Activated CD8-positive, alpha-beta memory T cell treated with anti-CD3 and anti-CD28 coated beads for 36 hours (primary cell): ENCODE measurements around the gene ZMYM4. TPM values are rescaled to one million over a fixed set of nuclear protein-coding genes. Genes with fewer than 3 reads are reported as not detected.
"Not testable (repeated sequence)": the region's sequence is repeated elsewhere in the genome, so short reads cannot be mapped to it uniquely, and the experiment has no call there.

ENCODE experiments used
- CTCF ChIA-PET: fragments of 350-600 bp; sonication (Branson Sonifier 250); formaldehyde crosslinking; loops from one replicate; lab custom pipeline; 2021; ENCODE audit warnings: antibody characterized with exemption; lab: Charles Lee
- POLR2A ChIA-PET: fragments of 350-600 bp; sonication (Branson Sonifier 250); formaldehyde crosslinking; loops from one replicate; lab custom pipeline; 2021; ENCODE audit warnings: antibody characterized with exemption; lab: Charles Lee
- total RNA-seq, 2 experiments: library from RNA; stranded (reverse); gene quantifications; one replicate each; pipeline ENCODE4 v1.2.3, GENCODE V29; 2021

ZMYM4 gene
- total RNA-seq, 2 experiments from 2014 or later = 30.2 to 30.6 TPM

DNA sequence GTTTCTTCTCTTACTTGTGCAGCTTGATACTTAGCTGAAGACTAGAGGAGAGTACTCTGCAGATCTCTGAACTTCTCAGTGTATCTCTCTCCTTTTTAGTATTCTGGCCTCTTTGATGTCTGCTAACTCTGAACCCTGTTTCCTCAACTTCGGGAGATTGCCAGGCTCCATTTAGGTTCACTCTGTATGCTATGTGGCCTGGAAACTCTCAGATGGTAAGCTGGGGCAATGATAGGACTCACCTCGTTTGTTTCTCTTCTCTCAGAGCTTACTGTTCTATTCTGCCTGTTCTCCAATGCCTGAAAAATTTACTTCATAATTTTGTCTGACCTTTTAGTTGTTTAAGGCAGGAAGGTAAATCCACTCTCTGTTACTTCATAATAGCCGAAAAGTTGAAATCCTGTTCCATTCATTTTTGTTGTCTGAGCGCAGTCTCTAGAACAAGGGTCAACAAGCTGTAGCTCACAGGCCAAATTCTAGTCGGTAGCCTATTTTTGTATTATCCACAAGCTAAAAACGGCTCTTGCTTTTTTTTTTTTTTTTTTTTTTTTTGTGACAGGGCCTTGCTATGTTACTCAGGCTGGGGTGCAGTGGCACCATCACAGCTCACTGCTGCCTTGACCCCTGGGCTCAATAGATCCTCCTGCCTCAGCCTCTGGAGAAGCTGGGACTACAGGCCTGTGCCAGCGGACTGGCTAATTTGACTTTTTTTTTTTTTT is 33.3 kb downstream of the ZMYM4 start:
- CTCF ChIA-PET = interaction anchor here (0.7 kb wide), 1 partner anchor 411 kb away, joined by 4 read pairs; no protein-coding TSS in a partner anchor
- POLR2A ChIA-PET = interaction anchor here (0.5 to 0.6 kb wide), 2 partner anchors 123 to 333 kb away, joined by 3 to 5 read pairs; no protein-coding TSS in a partner anchor

DNA sequence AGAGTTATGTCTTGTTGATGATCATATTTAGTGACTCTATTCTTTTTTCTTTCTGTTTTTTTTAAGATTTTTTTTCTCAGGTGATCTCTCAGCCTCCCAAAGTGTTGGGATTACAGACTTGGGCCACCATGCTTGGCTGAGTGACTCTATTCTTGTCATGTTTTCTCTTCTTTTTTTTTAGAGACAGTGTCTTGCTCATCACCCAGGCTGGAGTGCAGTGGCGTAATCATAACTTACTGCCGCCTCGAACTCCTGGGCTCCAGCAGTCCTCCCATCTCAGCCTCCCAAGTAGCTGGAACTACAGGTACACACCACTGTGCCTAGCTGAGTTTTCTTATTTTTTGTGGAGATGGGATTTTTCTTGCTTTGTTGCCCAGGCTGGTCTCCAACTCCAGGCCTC is 36.9 kb downstream of the ZMYM4 start:
- POLR2A ChIA-PET = no interaction called here
- CTCF ChIA-PET = no interaction called here

DNA sequence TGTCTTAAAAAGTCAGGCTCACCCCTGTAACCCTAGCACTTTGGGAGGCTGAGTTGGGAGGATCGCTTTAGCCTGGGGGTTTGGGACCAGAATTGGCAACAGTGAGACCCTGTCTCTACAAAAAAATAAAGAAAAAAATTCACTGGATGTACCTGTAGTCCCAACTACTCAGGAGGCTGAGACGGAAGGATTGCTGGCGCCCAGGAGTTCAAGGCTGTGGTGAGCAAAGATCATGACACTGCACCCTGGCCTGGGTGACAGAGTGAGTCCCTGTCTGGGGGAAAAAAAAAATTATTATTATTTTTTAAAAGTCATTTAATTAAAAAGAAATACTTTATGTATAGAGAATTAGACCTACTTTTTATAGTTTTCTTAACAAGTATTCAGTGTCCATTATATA is 47.1 kb downstream of the ZMYM4 start:
- ChIA-PET POLR2A (interaction anchor here (0.6 kb wide), 1 partner anchor 236 kb away, joined by 3 read pairs; no protein-coding TSS in a partner anchor), CTCF (interaction anchor here (1.0 kb wide), 1 partner anchor 58 kb away, joined by 3 read pairs; no protein-coding TSS in a partner anchor)

DNA sequence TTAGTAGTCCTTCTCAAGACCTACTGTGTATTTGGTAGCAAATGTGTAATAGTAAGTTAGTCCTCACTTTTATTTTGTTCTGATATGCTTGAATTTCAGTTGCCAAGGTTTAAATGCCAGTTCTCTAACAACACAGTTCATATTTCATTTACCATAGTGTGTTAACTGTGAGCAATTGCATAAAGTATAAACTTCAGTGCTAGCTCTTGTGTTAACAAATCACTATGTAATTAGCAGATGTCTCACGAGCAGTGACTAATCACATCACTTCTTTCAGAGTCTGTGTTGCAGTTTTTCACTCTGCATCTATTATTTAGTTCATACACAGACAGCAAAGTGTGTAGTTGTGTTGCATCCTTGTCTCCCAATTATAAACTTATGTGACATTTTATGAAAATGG is 47.8 kb downstream of the ZMYM4 start:
- ChIA-PET CTCF (interaction anchor here (1.0 kb wide), 1 partner anchor 57 kb away, joined by 3 read pairs; no protein-coding TSS in a partner anchor), POLR2A (no interaction called here)

DNA sequence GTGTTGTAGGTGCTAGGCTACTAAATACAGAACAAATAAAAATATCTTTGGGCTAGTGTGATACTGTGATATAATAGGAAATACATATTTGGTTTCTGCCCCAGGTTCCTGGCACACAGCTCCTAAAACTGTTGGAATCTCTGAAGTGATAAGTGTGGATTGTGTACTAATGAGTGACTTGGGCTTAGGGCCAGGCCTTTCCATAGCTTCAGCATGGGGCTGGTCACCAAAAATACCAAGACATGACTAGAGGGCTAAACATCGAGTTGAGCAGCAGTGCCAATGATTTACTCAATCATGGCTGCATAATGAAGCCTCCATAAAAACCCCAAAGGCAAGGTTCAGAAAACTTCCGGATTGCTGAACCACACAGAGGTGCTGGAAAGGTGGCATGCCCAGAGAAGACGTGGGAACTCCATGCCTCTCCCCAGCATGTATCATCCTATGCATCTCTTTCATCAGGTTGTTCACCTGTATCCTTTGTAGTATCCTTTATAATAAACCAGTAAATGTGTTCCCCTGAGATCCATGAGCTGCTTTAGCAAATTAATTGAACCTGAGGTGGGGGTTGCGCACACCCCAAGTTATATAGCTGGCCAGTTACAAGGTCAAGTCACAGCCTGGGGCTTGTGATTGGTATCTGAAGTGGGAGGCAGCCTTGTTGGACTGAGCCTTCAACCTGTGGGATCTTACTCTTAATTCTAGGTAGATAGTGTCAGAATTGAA is 51.6 kb downstream of the ZMYM4 start:
- POLR2A ChIA-PET = no interaction called here
- CTCF ChIA-PET = no interaction called here

DNA sequence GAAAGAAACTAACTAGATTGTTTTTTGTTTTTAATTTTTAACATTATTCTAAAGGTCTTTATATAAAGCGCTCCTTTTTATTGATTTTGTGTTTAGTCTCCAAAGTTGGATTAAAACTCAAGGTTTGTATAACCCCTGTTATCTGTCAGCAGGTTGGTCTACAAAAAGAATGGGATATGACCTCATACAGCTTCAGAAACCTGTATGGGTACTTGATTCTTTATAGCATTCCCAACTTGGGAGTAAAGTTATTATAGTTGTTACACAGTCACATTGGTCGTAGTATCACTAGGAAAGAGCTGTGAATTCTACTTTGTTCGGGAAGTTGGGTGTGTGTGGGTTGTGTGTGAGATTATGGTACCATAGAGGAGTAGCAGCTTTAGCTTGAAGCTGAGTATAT is 52.4 kb downstream of the ZMYM4 start:
- ChIA-PET POLR2A (no interaction called here), CTCF (no interaction called here)

DNA sequence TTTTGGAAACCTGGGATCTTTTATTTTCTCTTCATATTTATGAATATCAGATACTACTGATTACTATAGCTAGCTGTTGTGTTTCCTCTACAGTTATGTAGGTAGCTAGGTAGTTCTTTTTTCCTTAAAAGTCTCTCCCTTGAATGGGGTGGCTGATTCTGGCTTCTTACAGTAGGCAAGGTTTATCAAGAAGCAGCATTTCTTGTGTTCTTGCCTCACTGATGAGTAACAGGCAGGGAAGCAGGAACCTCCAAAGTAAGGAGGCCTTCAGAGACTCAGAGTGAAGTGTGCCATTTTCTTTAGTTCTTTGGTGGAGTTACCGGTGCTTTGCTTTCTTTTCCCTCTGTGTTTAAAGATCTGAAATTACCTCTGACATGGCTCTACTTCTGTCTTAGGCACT is 56.0 kb downstream of the ZMYM4 start:
- CTCF ChIA-PET = no interaction called here

DNA sequence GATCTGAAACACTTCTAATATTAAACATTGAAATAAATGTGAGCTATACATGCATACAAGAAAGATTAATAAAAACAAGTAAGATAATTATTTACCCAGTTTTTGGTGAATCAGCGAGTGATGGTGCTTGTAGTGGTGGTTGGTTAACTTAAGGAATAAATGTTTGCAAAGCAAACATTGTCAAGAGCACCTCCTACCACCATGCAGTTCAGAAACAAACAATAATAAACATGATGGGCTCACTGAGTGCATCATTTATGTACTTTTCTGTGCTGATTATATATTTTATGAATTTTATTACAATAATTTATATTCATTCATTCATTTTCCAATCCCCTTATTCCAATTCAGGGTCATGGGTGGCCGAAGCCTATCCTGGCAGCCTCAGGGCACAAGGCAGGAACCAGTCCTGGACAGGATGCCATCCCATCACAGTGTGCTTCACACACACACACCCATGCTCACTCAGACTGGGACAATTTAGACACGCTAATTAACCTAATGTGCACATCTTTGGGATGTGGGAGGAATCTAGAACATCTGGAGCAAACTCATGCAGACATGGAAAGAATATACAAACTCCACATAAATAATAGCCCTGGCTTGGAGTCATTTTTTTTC is 57.8 kb downstream of the ZMYM4 start:
- ChIA-PET POLR2A (no interaction called here), CTCF (no interaction called here)

More for the DNA sequence above, 56.0 kb downstream of the ZMYM4 start:
- POLR2A ChIA-PET = no interaction called here

DNA sequence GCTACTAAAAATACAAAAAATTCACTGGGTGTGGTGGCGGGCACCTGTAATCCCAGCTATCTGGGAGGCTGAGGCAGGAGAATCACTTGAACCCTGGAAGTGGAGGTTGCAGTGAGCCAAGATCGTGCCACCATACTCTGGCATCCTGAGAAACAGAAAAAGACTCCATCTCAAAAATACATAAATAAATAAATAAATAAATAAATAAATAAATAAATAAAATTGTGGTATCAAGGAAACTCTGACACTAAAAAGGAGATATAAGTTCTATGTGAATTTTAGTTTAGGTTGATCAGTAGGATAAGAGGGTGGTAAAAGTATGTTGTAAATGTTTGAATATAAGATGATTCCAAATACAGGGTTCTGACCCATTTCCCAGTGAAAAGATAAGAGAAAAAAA is 63.1 kb downstream of the ZMYM4 start:
- POLR2A ChIA-PET = not testable (repeated sequence)

DNA sequence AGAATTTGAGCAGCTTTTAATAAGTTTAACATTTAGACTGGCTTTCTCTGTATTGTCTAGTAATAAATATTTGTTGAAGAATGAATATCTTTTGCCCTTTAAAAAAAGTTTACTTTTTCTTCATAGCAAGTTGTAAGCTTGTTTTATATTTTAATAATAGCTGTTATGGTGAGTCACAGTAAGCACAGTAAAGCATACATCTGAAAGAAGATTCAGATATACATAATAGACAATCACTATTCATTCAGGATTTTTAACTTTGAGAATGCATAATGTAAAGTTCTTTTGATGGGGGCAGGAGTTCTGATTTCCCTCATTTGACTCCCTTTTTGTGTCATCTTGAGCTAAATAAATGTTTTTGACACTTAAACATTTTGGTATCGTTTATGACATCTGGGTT is 66.0 kb downstream of the ZMYM4 start:
- ChIA-PET POLR2A (no interaction called here), CTCF (interaction anchor here (1.0 to 1.3 kb wide), 2 partner anchors 11 to 36 kb away, joined by 3 read pairs; no protein-coding TSS in a partner anchor)

More for the DNA sequence above, 63.1 kb downstream of the ZMYM4 start:
- CTCF ChIA-PET = interaction anchor here (1.0 kb wide), 1 partner anchor 130 kb away, joined by 3 read pairs; no protein-coding TSS in a partner anchor

DNA sequence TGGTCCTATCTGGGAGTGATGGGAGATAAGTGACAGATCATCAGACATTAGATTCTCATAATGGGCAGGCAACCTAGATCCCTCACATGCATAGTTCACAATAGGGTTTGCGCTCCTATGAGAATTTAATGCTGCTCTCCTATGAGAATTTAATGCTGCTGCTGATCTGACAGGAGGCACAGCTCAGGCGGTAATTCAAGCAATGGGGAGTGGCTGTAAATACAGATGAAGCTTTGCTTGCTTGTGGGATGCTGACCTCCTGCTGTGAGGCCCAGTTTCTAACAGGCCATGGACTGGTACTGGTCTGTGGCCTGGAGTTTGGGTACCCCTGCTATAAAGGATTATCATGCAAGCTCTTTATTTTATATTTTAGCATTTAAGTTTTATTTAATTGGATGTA is 72.0 kb downstream of the ZMYM4 start:
- ChIA-PET CTCF (no interaction called here), POLR2A (no interaction called here)

DNA sequence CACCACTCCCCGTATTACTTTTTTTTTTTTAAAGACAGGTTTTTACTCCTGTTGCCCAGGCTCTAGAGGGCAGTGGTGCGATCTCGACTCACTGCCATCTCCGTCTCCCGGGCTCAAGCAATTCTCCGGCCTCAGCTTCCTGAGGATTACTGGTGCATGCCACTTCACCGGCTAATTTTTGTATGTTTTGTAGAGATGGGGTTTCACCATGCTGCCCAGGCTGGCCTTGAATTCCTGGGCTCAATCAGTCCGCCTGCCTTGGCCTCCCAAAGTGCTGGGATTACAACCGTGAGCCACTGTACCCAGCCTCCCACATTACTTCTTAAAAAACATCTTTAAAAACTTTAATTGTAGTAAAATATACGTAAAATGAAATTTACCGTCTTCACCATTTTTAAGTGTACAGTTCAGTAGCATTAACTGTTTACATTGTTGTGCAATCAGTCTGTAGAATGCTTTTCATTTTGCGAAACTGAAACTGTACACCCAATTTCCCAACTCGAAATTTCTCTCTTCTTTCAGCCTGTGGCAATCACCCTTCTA is 77.0 kb downstream of the ZMYM4 start:
- ChIA-PET POLR2A (no interaction called here), CTCF (no interaction called here)

DNA sequence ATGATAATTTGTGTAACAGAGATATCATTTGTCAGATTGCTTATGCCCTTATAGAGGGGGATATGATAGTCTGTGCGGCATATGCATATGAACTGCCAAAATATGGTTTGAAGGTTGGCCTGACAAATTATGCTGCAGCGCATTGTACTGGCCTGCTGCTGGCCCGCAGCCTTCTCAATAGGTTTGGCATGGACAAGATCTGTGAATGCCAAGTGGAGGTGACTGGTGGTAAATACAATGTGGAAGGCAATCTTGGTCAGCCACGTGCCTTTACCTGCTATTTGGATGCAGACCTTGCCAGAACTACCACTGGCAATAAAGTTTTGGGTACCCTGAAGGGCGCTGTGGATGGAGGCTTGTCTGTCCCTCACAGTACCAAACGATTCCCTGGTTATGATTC is 82.4 kb downstream of the ZMYM4 start:
- ChIA-PET POLR2A (no interaction called here), CTCF (no interaction called here)

DNA sequence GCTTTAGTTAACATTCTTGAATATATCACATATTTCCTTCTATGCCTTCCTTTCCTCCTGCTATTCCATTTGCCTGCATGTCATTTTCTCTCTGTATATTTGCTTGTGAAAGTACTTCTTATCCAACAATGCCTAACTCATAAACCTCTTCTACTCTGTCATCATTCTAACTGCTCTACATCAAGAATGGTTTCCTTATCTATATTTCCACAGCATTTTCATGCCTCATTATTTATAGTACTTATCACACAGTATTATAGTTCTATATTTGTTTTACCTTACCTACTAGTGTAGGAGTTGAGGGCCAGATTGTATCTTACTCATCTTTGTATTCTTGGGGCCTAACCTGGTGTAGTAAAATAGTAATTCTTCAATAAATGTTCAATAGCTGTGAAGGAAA is 91.5 kb downstream of the ZMYM4 start:
- CTCF ChIA-PET = no interaction called here
- POLR2A ChIA-PET = no interaction called here

DNA sequence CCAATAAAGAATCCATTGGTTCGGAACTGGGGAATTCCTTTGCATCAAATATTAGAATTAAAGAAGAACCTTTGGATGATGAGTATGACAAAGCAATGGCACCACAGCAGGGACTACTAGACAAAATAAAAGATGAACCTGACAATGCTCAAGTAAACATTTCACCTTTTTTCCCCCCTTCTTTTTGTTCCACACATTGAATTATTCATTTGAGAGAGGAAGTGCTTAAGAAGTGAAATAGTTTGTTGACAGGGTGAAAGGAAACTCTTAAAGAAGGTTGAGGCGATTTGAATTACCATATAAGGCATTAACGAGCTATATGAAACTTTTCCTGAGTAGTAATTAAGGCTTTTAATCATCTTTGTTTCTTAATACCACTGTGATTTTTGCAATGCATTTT is 93.1 kb downstream of the ZMYM4 start:
- ChIA-PET POLR2A (no interaction called here), CTCF (no interaction called here)

DNA sequence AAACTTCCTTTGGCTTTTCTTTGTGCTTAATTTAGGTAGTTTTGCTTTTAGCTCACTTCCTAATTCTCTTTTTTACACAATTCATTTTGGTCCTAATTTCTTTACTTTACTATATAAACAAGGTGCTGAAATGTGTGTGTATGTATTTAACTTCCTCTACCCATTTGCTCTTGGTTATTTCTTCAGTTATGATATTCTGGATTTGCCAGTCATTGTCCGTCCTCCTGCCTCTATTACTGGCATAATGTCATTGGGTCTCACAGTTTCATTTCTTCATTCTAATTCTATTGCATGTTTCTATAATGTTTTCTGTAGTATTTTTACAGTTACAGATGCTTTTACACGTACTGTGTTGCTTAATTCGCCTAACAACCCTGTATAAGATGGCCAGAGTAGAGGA is 96.2 kb downstream of the ZMYM4 start:
- ChIA-PET CTCF (interaction anchor here (1.4 kb wide), 1 partner anchor 72 kb away, joined by 3 read pairs; no protein-coding TSS in a partner anchor), POLR2A (no interaction called here)

DNA sequence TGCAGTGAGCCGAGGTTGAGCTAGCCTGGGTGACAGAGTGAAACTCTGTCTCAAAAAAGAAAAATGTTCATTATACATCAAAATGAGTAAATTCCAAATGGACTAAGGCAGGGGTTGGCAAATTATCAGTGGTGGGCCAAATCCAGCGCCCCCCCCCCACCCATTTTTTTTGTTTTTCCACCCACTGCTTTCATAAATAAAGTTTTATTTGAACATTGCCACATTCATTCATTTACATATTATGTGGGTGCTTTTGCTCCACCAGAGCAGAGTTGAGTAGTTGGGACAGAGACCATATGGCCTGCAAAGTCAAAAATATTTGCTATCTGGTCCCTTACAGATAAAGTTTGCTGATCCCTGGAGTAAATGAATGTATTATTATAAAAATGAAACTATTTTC is 99.4 kb downstream of the ZMYM4 start:
- ChIA-PET POLR2A (no interaction called here), CTCF (no interaction called here)

DNA sequence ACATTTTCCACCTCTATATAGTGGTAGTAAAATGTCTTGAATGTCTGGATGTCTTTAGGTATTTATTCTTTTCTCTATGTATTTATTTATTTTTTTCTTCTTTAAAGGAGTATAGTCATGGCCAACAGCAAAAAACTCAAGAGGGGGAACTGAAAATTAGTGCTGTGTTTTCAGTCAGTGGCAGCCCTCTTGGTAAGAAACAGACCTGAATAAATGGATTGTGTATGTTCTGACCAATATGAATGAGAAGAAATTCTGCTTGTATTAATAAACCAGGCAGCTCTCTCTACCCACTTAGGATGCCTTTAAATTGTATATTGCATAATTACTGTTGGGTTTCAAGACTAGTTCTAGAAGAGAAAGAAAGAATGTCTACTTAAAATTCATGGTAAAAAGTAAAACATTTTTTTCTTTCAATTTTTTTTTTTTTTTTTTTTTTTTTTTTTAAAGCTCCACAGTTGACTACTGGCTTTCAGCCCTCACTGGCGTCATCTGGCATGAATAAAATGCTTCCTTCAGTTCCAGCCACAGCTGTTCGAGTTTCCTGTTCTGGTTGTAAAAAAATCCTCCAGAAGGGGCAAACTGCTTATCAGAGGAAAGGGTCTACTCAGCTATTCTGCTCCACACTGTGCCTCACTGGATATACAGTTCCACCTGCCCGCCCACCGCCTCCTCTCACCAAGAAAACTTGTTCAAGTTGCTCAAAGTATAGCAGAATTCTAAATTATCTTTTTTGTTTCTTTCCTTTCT is 101.6 kb downstream of the ZMYM4 start:
- POLR2A ChIA-PET = no interaction called here

DNA sequence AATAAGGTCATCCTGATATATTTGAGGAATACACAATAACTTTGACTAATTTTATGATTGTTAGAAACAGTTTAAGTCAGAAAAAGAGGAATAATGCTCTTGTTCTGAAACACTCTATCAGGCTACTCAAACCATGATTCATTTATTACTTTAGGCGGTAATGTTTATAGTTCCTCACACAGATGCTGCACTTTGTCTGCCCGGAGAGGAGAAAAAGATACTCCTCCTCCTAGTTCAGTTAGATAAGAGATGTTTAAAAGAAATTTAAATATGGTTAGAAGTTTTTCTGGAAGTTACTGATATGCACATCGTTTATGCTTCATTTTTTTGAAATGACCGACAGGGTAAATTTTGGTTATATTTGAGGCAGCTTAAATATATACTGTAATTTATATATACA is 103.0 kb downstream of the ZMYM4 start:
- ChIA-PET POLR2A (no interaction called here), CTCF (interaction anchor here (0.6 kb wide), 1 partner anchor 303 kb away, joined by 3 read pairs; no protein-coding TSS in a partner anchor)

More for the DNA sequence above, 101.6 kb downstream of the ZMYM4 start:
- CTCF ChIA-PET = interaction anchor here (0.7 to 1.1 kb wide), 2 partner anchors 35 to 221 kb away, joined by 3 read pairs; no protein-coding TSS in a partner anchor
